Memory B cell (primary cell): ENCODE data around the gene GAL.
"Not testable (repeated sequence)": the region's sequence is repeated elsewhere in the genome, so short reads cannot be mapped to it uniquely, and the experiment has no call there.

Experiments used
- ATAC-seq: fragments of 150-1000 bp; cut with Tn5 transposase; 2 replicates; pipeline ENCODE4 v1.10.0; 2021; ENCODE audit warnings: low read depth, mild to moderate bottlenecking, moderate library complexity
- DNase-seq, 2 donors: peaks; one replicate each; pipeline ENCODE4 v3.0.0; 2022; ENCODE audit warnings: low spot score in 2 of 2
- H3K27ac Mint-ChIP-seq: one replicate; pipeline ENCODE4 v1.8.0; 2022; ENCODE audit warnings: mild to moderate bottlenecking, moderate library complexity, mixed read lengths
- H3K27me3 Mint-ChIP-seq: one replicate; pipeline ENCODE4 v1.8.0; 2022; ENCODE audit warnings: mixed read lengths
- H3K36me3 Mint-ChIP-seq: one replicate; pipeline ENCODE4 v1.8.0; 2022; ENCODE audit warnings: mild to moderate bottlenecking, mixed read lengths
- H3K4me1 Mint-ChIP-seq: one replicate; pipeline ENCODE4 v1.8.0; 2022; ENCODE audit warnings: mixed read lengths
- H3K4me3 Mint-ChIP-seq: one replicate; pipeline ENCODE4 v1.8.0; 2022; ENCODE audit warnings: mild to moderate bottlenecking, moderate library complexity, mixed read lengths
- H3K9me3 Mint-ChIP-seq: one replicate; pipeline ENCODE4 v1.8.0; 2022; ENCODE audit warnings: mixed read lengths

GAL gene, protein sequence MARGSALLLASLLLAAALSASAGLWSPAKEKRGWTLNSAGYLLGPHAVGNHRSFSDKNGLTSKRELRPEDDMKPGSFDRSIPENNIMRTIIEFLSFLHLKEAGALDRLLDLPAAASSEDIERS

DNA sequence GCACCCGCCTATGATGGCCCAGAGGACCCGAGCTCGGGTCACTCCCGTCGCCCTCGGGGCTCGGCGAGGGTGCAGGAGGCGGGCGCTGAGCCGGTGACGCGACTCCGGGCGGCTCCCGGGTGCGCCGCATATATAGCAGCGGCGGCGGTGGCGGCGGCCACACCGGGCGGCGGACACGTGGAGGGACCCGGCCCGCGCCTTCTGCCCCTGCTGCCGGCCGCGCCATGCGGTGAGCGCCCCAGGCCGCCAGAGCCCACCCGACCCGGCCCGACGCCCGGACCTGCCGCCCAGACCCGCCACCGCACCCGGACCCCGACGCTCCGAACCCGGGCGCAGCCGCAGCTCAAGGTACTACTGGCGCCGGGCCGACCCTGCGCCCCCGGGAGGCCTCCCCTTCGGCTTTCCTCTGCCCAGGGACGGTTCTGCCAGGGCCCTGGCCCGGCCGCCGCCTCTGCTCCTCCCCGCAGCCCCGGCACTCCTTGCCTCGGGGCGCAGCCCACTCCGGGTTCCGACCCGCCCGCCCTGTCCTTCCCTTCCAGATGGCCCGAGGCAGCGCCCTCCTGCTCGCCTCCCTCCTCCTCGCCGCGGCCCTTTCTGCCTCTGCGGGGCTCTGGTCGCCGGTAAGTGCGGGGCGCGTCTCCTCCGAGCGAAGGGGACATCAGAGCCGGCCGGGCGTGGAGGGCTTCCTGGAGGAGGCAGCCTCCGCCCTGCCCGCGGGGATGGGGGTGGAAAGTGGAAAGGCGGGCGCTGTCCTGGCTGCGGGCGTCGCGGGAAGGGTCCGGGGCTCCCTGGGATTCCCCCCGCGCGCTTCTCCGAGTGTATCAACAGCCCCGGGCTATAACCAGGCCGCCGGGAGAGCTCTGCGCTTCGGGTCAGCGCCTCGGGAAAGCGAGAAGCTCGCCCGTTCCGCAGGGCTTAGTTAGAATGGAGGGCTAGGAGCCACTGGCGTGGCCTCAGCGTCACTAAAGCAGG lies at the start of gene GAL:
Gene GAL, plus strand, starts transcription at position 160 of the 972 bp plus-strand sequence. Its CDS starts 380 bp downstream, at position 540.
- Mint-ChIP-seq H3K27me3 (peaks cover 26% of the 10 kb centered on the region), H3K4me1 (no peaks in the 10 kb centered on the region), H3K4me3 (no peak within 1 kb of the TSS), H3K9me3 (no peaks in the 10 kb centered on the region), H3K27ac (no peak within 1 kb of the TSS), H3K36me3 (no peaks in the 10 kb centered on the region)
- DNase-seq (no peak), ATAC-seq (no peak)

DNA sequence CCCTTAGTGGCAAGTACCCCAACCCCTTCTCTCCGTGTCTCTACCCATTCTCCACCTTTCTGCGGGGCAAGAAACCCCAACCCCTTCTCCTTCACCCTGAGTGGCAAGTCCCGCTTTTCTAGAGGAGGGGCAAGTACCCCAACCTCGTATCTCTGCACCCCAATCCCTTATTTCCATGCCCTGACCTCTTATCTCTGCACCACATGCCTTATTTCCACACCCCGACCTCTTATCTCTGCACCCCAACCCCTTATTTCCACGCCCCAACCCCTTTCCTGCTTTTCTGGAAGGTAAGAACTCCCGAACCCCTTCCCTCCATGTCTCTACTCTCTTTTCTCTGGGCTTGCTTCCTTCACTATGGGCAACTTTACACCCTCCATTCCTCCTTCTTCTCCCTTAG lies 49.7 kb upstream of the GAL start:
- ATAC-seq, H3K36me3 Mint-ChIP-seq, DNase-seq, H3K4me1 Mint-ChIP-seq, H3K27ac Mint-ChIP-seq, H3K4me3 Mint-ChIP-seq, H3K9me3 Mint-ChIP-seq: not testable (repeated sequence)
- H3K27me3 Mint-ChIP-seq, result peaks cover 29% of the 10 kb centered on the region

DNA sequence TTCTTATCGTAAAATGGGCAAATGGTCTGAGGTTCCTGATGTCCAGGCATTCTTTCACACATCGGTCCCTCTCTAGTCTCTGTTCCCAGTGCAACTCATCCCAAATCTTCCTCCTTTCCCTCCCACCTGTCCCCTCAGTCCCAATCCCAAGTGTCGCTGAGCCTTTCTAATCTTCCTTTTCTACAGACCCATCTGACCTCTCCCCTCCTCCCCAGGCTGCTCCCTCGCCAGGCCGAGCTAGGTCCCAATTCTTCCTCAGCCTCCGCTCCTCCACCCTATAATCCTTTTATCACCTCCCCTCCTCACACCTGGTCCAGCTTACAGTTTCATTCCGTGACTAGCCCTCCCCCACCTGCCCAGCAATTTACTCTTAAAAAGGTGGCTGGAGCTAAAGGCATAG lies 49.2 kb upstream of the GAL start:
- not testable (repeated sequence) for H3K36me3 Mint-ChIP-seq, ATAC-seq, H3K4me3 Mint-ChIP-seq, H3K9me3 Mint-ChIP-seq, H3K4me1 Mint-ChIP-seq, H3K27ac Mint-ChIP-seq, DNase-seq
- H3K27me3 Mint-ChIP-seq, result peaks cover 29% of the 10 kb centered on the region

DNA sequence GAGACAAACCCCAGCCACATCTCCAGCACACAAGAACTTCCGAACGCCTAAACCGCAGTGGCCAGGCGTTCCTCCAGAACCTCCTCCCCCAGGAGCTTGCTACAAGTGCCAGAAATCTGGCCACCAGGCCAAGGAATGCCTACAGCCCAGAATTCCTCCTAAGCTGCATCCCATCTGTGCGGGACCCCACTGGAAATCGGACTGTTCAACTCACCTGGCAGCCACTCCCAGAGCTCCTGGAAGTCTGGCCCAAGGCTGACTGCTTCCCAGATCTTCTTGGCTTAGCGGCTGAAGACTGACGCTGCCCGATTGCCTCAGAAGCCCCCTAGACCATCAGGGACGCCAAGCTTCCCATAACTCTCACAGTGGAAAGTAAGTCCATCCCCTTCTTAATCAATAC lies 48.5 kb upstream of the GAL start:
- ATAC-seq, H3K9me3 Mint-ChIP-seq, H3K4me3 Mint-ChIP-seq, H3K4me1 Mint-ChIP-seq, DNase-seq, H3K27ac Mint-ChIP-seq, H3K36me3 Mint-ChIP-seq: not testable (repeated sequence)
- H3K27me3 Mint-ChIP-seq, result peaks cover 31% of the 10 kb centered on the region

DNA sequence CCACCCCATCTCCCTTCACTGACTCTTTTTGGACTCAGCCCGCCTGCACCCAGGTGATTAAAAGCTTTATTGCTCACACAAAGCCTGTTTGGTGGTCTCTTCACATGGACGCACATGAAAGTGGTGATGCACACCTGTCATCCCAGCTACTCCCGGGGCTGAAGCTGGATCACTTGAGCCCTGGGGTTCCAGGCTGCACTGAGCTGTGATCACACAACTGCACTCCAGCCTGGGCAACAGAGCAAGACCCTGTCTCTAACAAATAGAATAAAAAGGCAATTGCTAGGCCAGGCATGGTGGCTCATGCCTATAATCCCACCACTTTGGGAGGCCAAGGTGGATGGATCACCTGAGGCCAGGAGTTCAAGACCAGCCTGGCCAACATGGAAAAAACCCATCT lies 45.0 kb upstream of the GAL start:
- H3K9me3 Mint-ChIP-seq, H3K27ac Mint-ChIP-seq, ATAC-seq, H3K36me3 Mint-ChIP-seq, H3K4me1 Mint-ChIP-seq, DNase-seq, H3K4me3 Mint-ChIP-seq: not testable (repeated sequence)
- H3K27me3 Mint-ChIP-seq, result peaks cover 29% of the 10 kb centered on the region

DNA sequence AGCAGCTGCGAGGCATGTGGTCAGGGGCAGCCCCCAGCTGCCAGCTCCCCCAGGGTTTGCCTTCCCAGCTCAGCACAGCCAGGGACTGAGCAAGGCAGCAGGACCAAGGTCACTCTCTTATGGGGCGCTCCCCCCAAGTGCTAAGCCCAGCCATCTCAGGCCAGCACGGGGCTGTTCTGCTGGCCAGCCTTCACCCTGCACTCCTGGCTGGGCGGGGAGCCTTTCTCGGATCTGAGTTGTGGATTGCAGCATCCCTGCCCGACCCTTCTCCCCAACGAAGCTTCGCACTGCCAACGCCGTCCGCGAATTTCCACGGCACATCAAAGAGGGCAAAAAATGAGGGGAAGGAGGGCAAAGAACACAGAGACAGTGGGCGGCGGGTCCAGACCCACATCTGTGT lies 42.5 kb upstream of the GAL start:
- H3K27me3 Mint-ChIP-seq, result peaks cover 14% of the 10 kb centered on the region
- H3K9me3 Mint-ChIP-seq, result peaks cover 8% of the 10 kb centered on the region
- H3K27ac Mint-ChIP-seq, result no peak overlapping the region
- peaks cover 2% of the 10 kb centered on the region for H3K36me3 Mint-ChIP-seq
- ATAC-seq, result no peak
- H3K4me3 Mint-ChIP-seq, result no peak overlapping the region
- no peaks in the 10 kb centered on the region for H3K4me1 Mint-ChIP-seq
- DNase-seq, result no peak

DNA sequence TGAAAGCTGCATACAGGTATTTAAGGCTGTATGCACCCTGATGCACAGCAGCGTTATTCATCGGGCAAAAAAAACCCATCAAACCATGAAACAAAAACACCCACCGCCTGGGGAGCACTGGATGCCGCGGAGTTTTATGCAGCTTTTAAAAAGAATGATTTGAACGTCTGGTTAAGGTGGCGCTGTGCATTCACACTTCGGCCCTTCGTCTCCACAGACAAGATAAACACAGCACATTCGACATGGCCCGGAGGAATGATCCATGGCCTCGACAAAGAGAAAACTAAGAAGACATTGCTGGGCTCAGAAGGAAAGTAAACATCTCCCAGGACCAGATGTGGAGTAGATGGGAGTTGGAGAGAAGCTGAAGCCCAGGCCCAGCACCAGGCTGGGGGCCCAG lies 40.8 kb upstream of the GAL start:
- H3K27ac Mint-ChIP-seq, result no peak overlapping the region
- H3K36me3 Mint-ChIP-seq, result peaks cover 2% of the 10 kb centered on the region
- ATAC-seq, result no peak
- H3K27me3 Mint-ChIP-seq, result peaks cover 3% of the 10 kb centered on the region
- DNase-seq, result no peak
- H3K4me1 Mint-ChIP-seq, result no peaks in the 10 kb centered on the region
- H3K4me3 Mint-ChIP-seq, result no peak overlapping the region
- H3K9me3 Mint-ChIP-seq, result peaks cover 14% of the 10 kb centered on the region

DNA sequence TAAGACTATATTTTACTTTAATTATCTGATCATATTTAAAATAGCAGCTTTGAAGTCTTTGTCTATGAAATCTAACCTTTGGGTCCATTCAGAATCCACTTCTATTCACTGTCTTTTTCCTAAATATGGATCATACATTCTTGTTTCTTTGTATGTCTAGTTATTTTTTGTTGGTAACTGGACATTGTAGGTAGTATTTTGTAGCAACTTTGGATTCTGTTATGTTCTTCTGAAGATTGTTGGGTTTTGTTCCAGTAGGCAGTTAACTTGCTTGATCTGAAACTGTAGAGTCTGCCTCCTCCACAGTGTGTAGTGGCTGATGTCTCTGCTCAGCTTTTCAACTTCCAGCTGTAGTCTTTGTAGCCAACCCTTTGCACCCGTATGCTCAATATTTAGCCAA lies 37.5 kb upstream of the GAL start:
- Mint-ChIP-seq H3K9me3 (peaks cover 14% of the 10 kb centered on the region), H3K27ac (no peak overlapping the region), H3K4me1 (no peaks in the 10 kb centered on the region)

DNA sequence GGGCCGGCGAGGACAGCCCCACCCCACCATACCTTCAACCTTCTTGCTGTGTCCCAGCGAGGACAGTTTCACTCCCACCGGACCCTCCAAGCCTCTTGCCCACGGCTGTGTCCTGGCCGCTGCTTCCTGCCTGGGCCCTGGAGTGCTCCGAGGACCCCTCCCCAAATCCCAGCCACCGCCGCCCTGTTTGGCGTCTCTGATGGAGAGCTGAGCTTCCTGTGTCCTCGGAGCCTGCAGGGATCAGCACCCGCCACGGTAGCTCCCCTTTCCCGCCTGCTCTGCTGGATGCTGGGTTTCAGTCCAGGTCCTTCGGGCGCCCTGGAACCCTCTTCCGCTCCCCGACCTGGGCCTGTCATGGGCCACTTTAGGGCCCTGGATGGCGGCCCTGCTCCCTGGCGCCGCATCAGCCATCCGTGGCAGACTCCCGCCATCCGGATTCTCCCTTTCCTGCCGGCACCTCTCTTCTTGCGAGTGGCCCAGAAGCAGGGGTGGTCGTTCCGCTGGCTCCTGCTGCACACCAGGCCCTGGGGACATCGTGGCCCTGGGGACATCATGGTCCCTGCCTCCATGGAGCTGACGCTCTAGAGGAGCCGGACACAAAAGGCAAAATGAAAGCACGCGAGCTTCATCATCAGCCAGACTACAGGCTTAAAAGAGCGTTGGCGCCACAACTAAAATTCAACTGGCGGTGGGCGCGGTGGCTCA lies 34.3 kb upstream of the GAL start:
- ATAC-seq, result no peak
- Mint-ChIP-seq H3K4me3 (no peak overlapping the region), H3K4me1 (peaks cover 2% of the 10 kb centered on the region)

More for the DNA sequence above, 37.5 kb upstream of the GAL start:
- no peak overlapping the region for H3K4me3 Mint-ChIP-seq
- no peak for DNase-seq
- H3K27me3 Mint-ChIP-seq, result peaks cover 3% of the 10 kb centered on the region
- ATAC-seq, result no peak
- peaks cover 2% of the 10 kb centered on the region for H3K36me3 Mint-ChIP-seq

DNA sequence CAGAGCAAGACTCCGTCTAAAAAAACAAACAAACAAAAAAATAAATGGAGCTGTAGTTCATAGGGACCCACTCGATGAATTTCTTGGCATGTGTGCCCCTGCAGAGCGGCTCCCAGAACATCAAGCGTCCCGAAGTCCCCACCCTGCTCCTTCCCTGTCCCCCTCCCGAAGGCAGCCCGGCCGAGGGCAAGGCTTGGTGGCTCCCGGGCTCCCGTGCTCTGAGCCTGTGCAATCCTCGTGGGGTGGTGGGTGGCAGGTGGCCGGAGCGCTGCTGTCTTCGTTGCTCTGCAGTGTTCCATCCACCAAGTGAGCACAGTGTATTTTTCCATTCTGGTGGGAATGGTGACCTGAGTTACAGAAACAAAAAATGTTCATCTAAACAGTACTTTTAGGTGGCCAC lies 33.5 kb upstream of the GAL start:
- no peak for DNase-seq
- peaks cover 6% of the 10 kb centered on the region for H3K27me3 Mint-ChIP-seq
- H3K4me1 Mint-ChIP-seq, result peaks cover 2% of the 10 kb centered on the region
- ATAC-seq, result no peak
- no peak overlapping the region for H3K4me3 Mint-ChIP-seq
- no peak overlapping the region for H3K27ac Mint-ChIP-seq
- peaks cover 10% of the 10 kb centered on the region for H3K9me3 Mint-ChIP-seq
- no peaks in the 10 kb centered on the region for H3K36me3 Mint-ChIP-seq

More for the DNA sequence above, 34.3 kb upstream of the GAL start:
- Mint-ChIP-seq H3K36me3 (no peaks in the 10 kb centered on the region), H3K9me3 (peaks cover 10% of the 10 kb centered on the region), H3K27me3 (peaks cover 6% of the 10 kb centered on the region), H3K27ac (no peak overlapping the region)
- DNase-seq, result no peak

DNA sequence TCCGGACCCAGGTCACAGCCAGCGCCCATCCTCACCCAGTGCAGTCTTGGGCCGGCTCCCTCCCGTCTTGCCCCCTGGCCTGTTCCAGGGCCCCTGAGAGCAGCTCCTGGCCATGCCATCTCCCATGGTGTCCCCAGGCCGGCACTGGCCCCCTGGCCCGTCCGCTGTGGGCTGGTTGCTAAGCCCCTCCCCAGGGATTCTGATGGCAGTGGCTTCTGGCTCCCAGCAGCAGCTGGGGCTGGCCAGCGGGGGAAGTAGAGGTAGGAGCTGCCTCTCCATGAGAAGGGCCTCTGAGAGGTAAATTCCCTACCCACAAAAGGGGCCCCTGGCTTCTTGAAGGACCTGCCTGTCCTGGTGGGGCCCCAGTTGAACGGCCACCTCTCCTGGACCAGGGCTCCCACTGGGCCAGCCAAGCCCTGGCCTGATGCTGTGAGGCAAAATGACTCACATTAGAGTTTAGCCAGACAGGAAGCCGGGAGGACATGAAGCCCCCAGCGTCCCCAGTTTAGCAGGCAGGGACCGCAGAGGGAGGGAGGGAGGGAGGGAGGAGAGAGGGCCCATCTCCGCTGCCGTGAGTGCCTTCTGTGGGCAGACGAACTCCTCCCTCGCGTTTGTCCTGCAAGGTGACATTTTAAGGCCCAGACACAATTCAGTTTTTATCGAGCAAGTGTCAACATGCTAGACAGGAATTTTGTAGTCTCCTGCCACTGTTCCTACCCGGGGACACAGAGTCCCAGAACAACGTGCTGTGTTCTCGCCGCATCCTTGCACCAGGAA lies 32.9 kb upstream of the GAL start:
- Mint-ChIP-seq H3K4me1 (peaks cover 2% of the 10 kb centered on the region), H3K27me3 (peaks cover 9% of the 10 kb centered on the region), H3K4me3 (no peak overlapping the region), H3K36me3 (no peaks in the 10 kb centered on the region), H3K9me3 (peaks cover 9% of the 10 kb centered on the region), H3K27ac (no peak overlapping the region)
- DNase-seq (no peak), ATAC-seq (no peak)

DNA sequence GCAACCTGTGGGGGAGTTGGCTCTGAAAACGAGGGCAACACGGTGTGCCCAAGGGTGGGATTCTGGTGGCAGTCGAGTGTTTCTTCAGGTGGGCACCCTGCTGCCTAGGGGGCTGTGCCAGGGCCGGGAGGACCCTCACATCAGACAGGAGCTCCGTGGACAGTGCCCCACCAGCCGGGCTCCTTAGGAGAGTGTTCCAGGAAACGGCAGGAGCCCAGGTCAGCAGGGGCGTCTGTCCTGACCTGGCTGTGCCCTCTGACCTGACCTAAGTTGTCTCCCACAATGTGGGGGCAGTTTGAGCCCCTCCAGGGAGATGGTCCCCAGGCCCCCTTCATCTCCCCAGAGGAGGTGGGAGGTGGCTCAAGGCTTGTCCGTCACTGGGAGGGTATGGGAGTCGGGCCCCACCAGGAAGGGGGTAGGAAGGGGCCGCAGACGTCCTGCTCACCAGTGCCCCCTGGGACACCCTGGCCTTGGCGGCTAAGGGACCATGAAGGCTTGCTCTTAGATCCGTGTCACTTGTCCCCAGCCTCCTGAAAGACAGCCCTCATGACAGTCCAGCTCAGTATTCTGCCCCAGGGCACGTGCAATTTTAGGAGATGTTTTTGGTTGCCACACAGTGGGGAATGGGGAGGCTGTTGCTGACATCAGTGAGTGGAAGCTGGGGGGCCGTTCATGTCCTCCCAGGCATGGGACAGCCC lies 32.2 kb upstream of the GAL start:
- Mint-ChIP-seq H3K36me3 (no peaks in the 10 kb centered on the region), H3K27me3 (peaks cover 10% of the 10 kb centered on the region), H3K27ac (no peak overlapping the region), H3K9me3 (peaks cover 5% of the 10 kb centered on the region), H3K4me1 (peaks cover 2% of the 10 kb centered on the region), H3K4me3 (no peak overlapping the region)
- DNase-seq (no peak), ATAC-seq (no peak)

DNA sequence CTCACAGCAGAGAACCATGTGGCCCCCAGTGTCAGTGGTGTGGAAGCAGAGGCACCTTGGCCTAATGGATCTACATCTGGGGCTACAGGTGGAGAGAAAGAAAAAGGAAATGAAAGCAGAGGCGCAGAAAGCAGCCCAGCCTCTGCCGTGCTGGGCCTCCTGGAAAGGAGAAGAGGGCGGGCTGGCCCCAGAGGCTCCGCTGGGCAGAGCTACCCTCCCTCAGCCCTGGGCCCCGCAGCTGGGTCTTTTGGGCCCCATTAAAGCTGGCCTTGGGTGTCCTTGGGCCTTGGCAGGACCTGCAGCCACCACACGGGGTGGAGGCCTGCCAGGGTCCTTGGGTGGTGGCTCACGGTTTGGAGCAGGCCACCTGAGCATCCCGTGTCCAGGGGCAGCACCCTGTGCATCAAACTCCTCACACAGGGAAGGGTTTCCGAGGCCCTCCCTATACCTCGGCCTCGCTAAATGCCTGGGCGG lies 31.6 kb upstream of the GAL start:
- Mint-ChIP-seq H3K4me1 (peaks cover 2% of the 10 kb centered on the region), H3K9me3 (peaks cover 1% of the 10 kb centered on the region), H3K4me3 (no peak overlapping the region), H3K27ac (no peak overlapping the region), H3K36me3 (no peaks in the 10 kb centered on the region), H3K27me3 (peaks cover 12% of the 10 kb centered on the region)
- DNase-seq (no peak), ATAC-seq (peak; percentile 38)
